Mammary epithelial cell (primary cell): Measurements from ENCODE around the gene ZCWPW2.

Experiments used
- CTCF ChIP-seq, 2 donors: IDR thresholded peaks in 1 of 2; conservative IDR thresholded peaks in 1 of 2; 2 replicates each; pipeline ENCODE4 v1.5.1; 2011 to 2012; ENCODE audit warnings: inconsistent platforms in 2 of 2, low read length in 2 of 2, mild to moderate bottlenecking in 2 of 2, control low read depth in 1 of 2, low read depth in 1 of 2; ENCODE audit not compliant: insufficient read depth in 1 of 2; ENCODE audit errors: extremely low read depth in 1 of 2
- EZH2 ChIP-seq: IDR thresholded peaks from 2 replicates; pipeline ENCODE4 v1.6.1; 2012; ENCODE audit warnings: low read length, inconsistent platforms, borderline replicate concordance

GRCh38 chr3:28467414-28467813 is 118.9 kb downstream of the ZCWPW2 start:
- TF ChIP-seq CTCF (conservative IDR thresholded peaks at IDR 0.05 in 1 of 2, IDR thresholded peaks at IDR 0.05 in 1 of 2; ENCODE audit: extremely low read depth in 1 of 2, insufficient read depth in 1 of 2, low read depth in 1 of 2, low read length in 2 of 2): no peak
- TF ChIP-seq EZH2: no peak
